Head of caudate nucleus (tissue), 42 donors: Measurements from ENCODE around the gene KIF26B.

ENCODE experiments used
- DNase-seq, 42 donors: peaks; one replicate each; pipeline versions ENCODE4 v3.0.0 to v3.0.0-alpha.2; 2020 to 2021; ENCODE audit warnings: mixed read lengths in 7 of 42
- intact Hi-C: fragments of 100-400 bp; cut with DNase I; formaldehyde crosslinking; loops from one replicate; pipeline ENCODE4 v1.15.0; 2022

Gene KIF26B

GRCh38 chr1:245256528-245256927 lies 101.7 kb downstream of the KIF26B start:
- no peak for DNase-seq
- intact Hi-C loops = no loop called here

- peak in 20 of 42 donors; percentile 14 to 63 (median 30) for DNase-seq
- intact Hi-C loops = no loop called here
Observed at GRCh38 chr1:245258271-245258920, 103.6 kb downstream of the KIF26B start.

GRCh38 chr1:245260110-245260882 lies 105.5 kb downstream of the KIF26B start:
- intact Hi-C loops = no loop called here
- DNase-seq = peak in 2 of 42 donors; percentile 10 to 15

- intact Hi-C loops = no loop called here
- DNase-seq = no peak
Observed at GRCh38 chr1:245260883-245261282, 106.1 kb downstream of the KIF26B start.

- intact Hi-C loops = no loop called here
- DNase-seq = peak in 1 of 42 donors; percentile 31
Observed at GRCh38 chr1:245261786-245262185, 107.0 kb downstream of the KIF26B start.

GRCh38 chr1:245263529-245264095 lies 108.8 kb downstream of the KIF26B start:
- DNase-seq = peak in 1 of 42 donors; percentile 9
- intact Hi-C loops = no loop called here

GRCh38 chr1:245264226-245264625 lies 109.4 kb downstream of the KIF26B start:
- intact Hi-C loops = no loop called here

GRCh38 chr1:245266105-245266504 lies 111.3 kb downstream of the KIF26B start:
- intact Hi-C loops = no loop called here

More at GRCh38 chr1:245264226-245264625, 109.4 kb downstream of the KIF26B start:
- no peak for DNase-seq

GRCh38 chr1:245270063-245270462 lies 115.3 kb downstream of the KIF26B start:
- DNase-seq = no peak
- intact Hi-C loops = no loop called here

More at GRCh38 chr1:245266105-245266504, 111.3 kb downstream of the KIF26B start:
- no peak for DNase-seq

GRCh38 chr1:245270972-245271371 lies 116.2 kb downstream of the KIF26B start:
- no peak for DNase-seq
- intact Hi-C loops = no loop called here

GRCh38 chr1:245272676-245273075 lies 117.9 kb downstream of the KIF26B start:
- intact Hi-C loops = no loop called here
- no peak for DNase-seq

GRCh38 chr1:245276445-245276844 lies 121.7 kb downstream of the KIF26B start:
- peak in 2 of 42 donors; percentile 3 to 20 for DNase-seq
- intact Hi-C loops = no loop called here

- intact Hi-C loops = no loop called here
- peak in 6 of 42 donors; percentile 6 to 44 (median 24) for DNase-seq
Observed at GRCh38 chr1:245277276-245277675, 122.5 kb downstream of the KIF26B start.

GRCh38 chr1:245278846-245279245 lies 124.1 kb downstream of the KIF26B start:
- intact Hi-C loops = no loop called here
- DNase-seq = peak in 1 of 42 donors; percentile 9

GRCh38 chr1:245279346-245279745 lies 124.6 kb downstream of the KIF26B start:
- intact Hi-C loops = no loop called here
- DNase-seq = peak in 2 of 42 donors; percentile 0 to 10

- no peak for DNase-seq
- intact Hi-C loops = no loop called here
Observed at GRCh38 chr1:245283001-245283400, 128.2 kb downstream of the KIF26B start.

- intact Hi-C loops = no loop called here
- no peak for DNase-seq
Observed at GRCh38 chr1:245285168-245285567, 130.4 kb downstream of the KIF26B start.

GRCh38 chr1:245288796-245289195 lies 134.0 kb downstream of the KIF26B start:
- DNase-seq = no peak
- intact Hi-C loops = no loop called here

- intact Hi-C loops = no loop called here
- DNase-seq = peak in 1 of 42 donors; percentile 24
Observed at GRCh38 chr1:245290836-245291235, 136.1 kb downstream of the KIF26B start.

GRCh38 chr1:245291351-245291750 lies 136.6 kb downstream of the KIF26B start:
- intact Hi-C loops = no loop called here
- DNase-seq = peak in 1 of 42 donors; percentile 33
